SK-N-SH treated with all-trans-retinoic acid at 6 μM for 48 hours (cell line): ENCODE data around the gene GPC6.

Experiments
- ATAC-seq: fragments of 200-7000 bp; cut with Tn5 transposase; 3 replicates; pipeline ENCODE4 v1.9.1; 2020; ENCODE audit warnings: mild to moderate bottlenecking, moderate library complexity
- ARNTL ChIP-seq: fragments of 450-650 bp; formaldehyde crosslinking; IDR thresholded peaks from 2 replicates; pipeline ENCODE4 v1.5.0; 2020; ENCODE audit warnings: low read depth, mild to moderate bottlenecking, moderate library complexity, borderline replicate concordance
- BACH2 ChIP-seq: fragments of 250-450 bp; sonication (Bioruptor Pico); IDR thresholded peaks from 2 replicates; pipeline ENCODE4 v1.9.0; 2021; ENCODE audit warnings: mild to moderate bottlenecking, borderline replicate concordance
- CSDC2 ChIP-seq: fragments of 250-450 bp; sonication (Bioruptor Pico); IDR thresholded peaks from 2 replicates; pipeline ENCODE4 v1.5.0; 2020; ENCODE audit warnings: mild to moderate bottlenecking, moderate library complexity
- GLIS3 ChIP-seq: fragments of 250-450 bp; sonication (Bioruptor Pico); IDR thresholded peaks from 2 replicates; pipeline ENCODE4 v1.5.0; 2020; ENCODE audit warnings: mild to moderate bottlenecking, moderate library complexity
- ISL1 ChIP-seq: fragments of 250-450 bp; sonication (Bioruptor Pico); IDR thresholded peaks from 2 replicates; pipeline ENCODE4 v2.1.2; 2022; ENCODE audit warnings: mild to moderate bottlenecking, moderate library complexity
- OSR1 ChIP-seq: fragments of 250-450 bp; sonication (Bioruptor Pico); IDR thresholded peaks from 2 replicates; pipeline ENCODE4 v1.8.0; 2022; ENCODE audit warnings: moderate library complexity, mild to moderate bottlenecking, inconsistent platforms
- PPARA ChIP-seq: fragments of 250-450 bp; sonication (Bioruptor Pico); IDR thresholded peaks from 2 replicates; pipeline ENCODE4 v1.5.0; 2020; ENCODE audit warnings: mild to moderate bottlenecking, borderline replicate concordance
- RARB ChIP-seq: fragments of 250-450 bp; sonication (Bioruptor Pico); IDR thresholded peaks from 2 replicates; pipeline ENCODE4 v1.8.0; 2021; ENCODE audit warnings: mild to moderate bottlenecking, moderate library complexity
- SNAI2 ChIP-seq: fragments of 250-450 bp; sonication (Bioruptor Pico); IDR thresholded peaks from 2 replicates; pipeline ENCODE4 v1.5.0; 2020; ENCODE audit warnings: mild to moderate bottlenecking, moderate library complexity
- TOX ChIP-seq: fragments of 250-450 bp; sonication (Bioruptor Pico); IDR thresholded peaks from 2 replicates; pipeline ENCODE4 v1.8.0; 2021; ENCODE audit warnings: mild to moderate bottlenecking, moderate library complexity, borderline replicate concordance
- ZC3H10 ChIP-seq: fragments of 250-450 bp; sonication (Bioruptor Pico); IDR thresholded peaks from 2 replicates; pipeline ENCODE4 v1.5.1; 2021; ENCODE audit warnings: mild to moderate bottlenecking, moderate library complexity
- ZFP3 ChIP-seq: fragments of 250-450 bp; sonication (Bioruptor Pico); IDR thresholded peaks from 2 replicates; pipeline ENCODE4 v1.5.0; 2020; ENCODE audit warnings: mild to moderate bottlenecking, moderate library complexity
- ZFP30 ChIP-seq: fragments of 450-650 bp; formaldehyde crosslinking; IDR thresholded peaks from 2 replicates; pipeline ENCODE4 v1.5.0; 2022; ENCODE audit warnings: mild to moderate bottlenecking, moderate library complexity
- ZNF565 ChIP-seq: fragments of 450-650 bp; formaldehyde crosslinking; conservative IDR thresholded peaks from 2 replicates; pipeline ENCODE4 v1.5.0; 2020; ENCODE audit warnings: low read depth, mild to moderate bottlenecking, moderate library complexity
- ZNF70 ChIP-seq: fragments of 450-650 bp; formaldehyde crosslinking; IDR thresholded peaks from 2 replicates; pipeline ENCODE4 v1.5.0; 2020; ENCODE audit warnings: mild to moderate bottlenecking, moderate library complexity
- ZNF8 ChIP-seq: fragments of 450-650 bp; formaldehyde crosslinking; IDR thresholded peaks from 2 replicates; pipeline ENCODE4 v1.5.0; 2020; ENCODE audit warnings: mild to moderate bottlenecking, moderate library complexity
- TF ChIP-seq, protein P1 (sequence below): fragments of 250-450 bp; sonication (Bioruptor Pico); IDR thresholded peaks from 2 replicates; pipeline ENCODE4 v1.5.1; 2021; ENCODE audit warnings: mild to moderate bottlenecking, moderate library complexity
- TF ChIP-seq, protein P2 (sequence below): fragments of 250-450 bp; sonication (Bioruptor Pico); IDR thresholded peaks from 2 replicates; pipeline ENCODE4 v1.8.0; 2021; ENCODE audit warnings: low read depth, mild to moderate bottlenecking, moderate library complexity, borderline replicate concordance
- TF ChIP-seq, protein P3 (sequence below): fragments of 250-450 bp; sonication (Bioruptor Pico); IDR thresholded peaks from 2 replicates; pipeline ENCODE4 v1.5.1; 2020; ENCODE audit warnings: low read depth, mild to moderate bottlenecking, moderate library complexity
- TF ChIP-seq, protein P4 (sequence below): fragments of 250-450 bp; sonication (Bioruptor Pico); IDR thresholded peaks from 2 replicates; pipeline ENCODE4 v1.8.0; 2020; ENCODE audit warnings: mild to moderate bottlenecking, moderate library complexity, borderline replicate concordance

Gene GPC6

DNA sequence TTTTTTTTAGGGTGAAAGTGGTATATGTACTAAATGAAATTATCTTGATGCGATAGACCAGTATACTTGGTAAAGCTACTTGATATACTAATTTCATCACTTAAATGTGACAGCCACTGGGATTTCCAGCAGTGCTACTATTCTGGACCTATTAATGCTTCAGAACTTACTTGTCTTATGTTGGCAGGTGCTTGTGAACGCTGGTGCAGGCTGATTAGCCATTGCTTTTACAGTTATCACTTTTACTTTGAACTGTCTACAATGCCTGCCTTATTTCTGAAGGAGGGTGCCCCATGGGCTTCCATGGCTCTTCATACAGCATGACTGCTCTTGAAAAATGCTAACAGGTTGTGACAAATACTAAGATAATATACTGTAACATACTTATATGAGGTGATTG is 294.7 kb downstream of the GPC6 start:
- no peak for ATAC-seq

DNA sequence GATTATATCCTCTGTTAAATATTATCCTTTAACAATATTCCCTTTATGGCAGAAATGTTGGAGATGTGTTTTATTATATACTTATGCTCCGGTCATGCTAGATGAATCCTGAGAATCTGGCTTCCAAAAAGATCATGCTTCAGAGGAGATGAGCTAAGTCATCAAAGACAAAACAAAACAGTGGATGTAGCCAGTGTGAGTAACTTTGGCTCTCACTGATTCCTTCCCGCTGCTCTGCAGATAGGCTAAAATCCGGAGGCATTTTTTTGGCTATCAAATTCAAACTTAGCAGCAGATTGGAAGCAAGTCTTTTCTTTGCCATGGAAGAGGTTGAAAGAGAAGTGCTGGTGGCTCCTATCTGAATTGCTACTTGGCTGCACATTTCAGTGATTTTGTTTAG is 295.9 kb downstream of the GPC6 start:
- TF ChIP-seq TOX (CRISPR knock-in tag): no peak
- no peak for TF ChIP-seq ZNF70
- TF ChIP-seq PPARA (CRISPR knock-in tag): no peak
- no peak for TF ChIP-seq ISL1 (CRISPR knock-in tag)
- TF ChIP-seq, protein P1, sequence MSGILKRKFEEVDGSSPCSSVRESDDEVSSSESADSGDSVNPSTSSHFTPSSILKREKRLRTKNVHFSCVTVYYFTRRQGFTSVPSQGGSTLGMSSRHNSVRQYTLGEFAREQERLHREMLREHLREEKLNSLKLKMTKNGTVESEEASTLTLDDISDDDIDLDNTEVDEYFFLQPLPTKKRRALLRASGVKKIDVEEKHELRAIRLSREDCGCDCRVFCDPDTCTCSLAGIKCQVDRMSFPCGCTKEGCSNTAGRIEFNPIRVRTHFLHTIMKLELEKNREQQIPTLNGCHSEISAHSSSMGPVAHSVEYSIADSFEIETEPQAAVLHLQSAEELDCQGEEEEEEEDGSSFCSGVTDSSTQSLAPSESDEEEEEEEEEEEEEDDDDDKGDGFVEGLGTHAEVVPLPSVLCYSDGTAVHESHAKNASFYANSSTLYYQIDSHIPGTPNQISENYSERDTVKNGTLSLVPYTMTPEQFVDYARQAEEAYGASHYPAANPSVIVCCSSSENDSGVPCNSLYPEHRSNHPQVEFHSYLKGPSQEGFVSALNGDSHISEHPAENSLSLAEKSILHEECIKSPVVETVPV (CRISPR knock-in tag): no peak
- no peak for TF ChIP-seq ZNF8
- TF ChIP-seq, protein P2, sequence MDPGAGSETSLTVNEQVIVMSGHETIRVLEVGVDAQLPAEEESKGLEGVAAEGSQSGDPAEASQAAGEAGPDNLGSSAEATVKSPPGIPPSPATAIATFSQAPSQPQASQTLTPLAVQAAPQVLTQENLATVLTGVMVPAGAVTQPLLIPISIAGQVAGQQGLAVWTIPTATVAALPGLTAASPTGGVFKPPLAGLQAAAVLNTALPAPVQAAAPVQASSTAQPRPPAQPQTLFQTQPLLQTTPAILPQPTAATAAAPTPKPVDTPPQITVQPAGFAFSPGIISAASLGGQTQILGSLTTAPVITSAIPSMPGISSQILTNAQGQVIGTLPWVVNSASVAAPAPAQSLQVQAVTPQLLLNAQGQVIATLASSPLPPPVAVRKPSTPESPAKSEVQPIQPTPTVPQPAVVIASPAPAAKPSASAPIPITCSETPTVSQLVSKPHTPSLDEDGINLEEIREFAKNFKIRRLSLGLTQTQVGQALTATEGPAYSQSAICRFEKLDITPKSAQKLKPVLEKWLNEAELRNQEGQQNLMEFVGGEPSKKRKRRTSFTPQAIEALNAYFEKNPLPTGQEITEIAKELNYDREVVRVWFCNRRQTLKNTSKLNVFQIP: no peak
- TF ChIP-seq, protein P3, sequence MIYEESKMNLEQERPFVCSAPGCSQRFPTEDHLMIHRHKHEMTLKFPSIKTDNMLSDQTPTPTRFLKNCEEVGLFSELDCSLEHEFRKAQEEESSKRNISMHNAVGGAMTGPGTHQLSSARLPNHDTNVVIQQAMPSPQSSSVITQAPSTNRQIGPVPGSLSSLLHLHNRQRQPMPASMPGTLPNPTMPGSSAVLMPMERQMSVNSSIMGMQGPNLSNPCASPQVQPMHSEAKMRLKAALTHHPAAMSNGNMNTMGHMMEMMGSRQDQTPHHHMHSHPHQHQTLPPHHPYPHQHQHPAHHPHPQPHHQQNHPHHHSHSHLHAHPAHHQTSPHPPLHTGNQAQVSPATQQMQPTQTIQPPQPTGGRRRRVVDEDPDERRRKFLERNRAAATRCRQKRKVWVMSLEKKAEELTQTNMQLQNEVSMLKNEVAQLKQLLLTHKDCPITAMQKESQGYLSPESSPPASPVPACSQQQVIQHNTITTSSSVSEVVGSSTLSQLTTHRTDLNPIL (CRISPR knock-in tag): no peak
- TF ChIP-seq BACH2 (CRISPR knock-in tag): no peak
- no peak for TF ChIP-seq ZFP3 (CRISPR knock-in tag)
- TF ChIP-seq SNAI2 (CRISPR knock-in tag): no peak
- TF ChIP-seq, protein P4, sequence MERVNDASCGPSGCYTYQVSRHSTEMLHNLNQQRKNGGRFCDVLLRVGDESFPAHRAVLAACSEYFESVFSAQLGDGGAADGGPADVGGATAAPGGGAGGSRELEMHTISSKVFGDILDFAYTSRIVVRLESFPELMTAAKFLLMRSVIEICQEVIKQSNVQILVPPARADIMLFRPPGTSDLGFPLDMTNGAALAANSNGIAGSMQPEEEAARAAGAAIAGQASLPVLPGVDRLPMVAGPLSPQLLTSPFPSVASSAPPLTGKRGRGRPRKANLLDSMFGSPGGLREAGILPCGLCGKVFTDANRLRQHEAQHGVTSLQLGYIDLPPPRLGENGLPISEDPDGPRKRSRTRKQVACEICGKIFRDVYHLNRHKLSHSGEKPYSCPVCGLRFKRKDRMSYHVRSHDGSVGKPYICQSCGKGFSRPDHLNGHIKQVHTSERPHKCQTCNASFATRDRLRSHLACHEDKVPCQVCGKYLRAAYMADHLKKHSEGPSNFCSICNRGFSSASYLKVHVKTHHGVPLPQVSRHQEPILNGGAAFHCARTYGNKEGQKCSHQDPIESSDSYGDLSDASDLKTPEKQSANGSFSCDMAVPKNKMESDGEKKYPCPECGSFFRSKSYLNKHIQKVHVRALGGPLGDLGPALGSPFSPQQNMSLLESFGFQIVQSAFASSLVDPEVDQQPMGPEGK (CRISPR knock-in tag): no peak
- TF ChIP-seq GLIS3: no peak
- no peak for TF ChIP-seq ARNTL (CRISPR knock-in tag)
- TF ChIP-seq RARB (CRISPR knock-in tag): no peak

More for the DNA sequence above, 294.7 kb downstream of the GPC6 start:
- no peak for TF ChIP-seq ZC3H10 (CRISPR knock-in tag)
- no peak for TF ChIP-seq ARNTL (CRISPR knock-in tag)
- TF ChIP-seq OSR1 (CRISPR knock-in tag): no peak
- no peak for TF ChIP-seq RARB (CRISPR knock-in tag)
- TF ChIP-seq, protein P2: no peak
- no peak for TF ChIP-seq CSDC2 (CRISPR knock-in tag)
- TF ChIP-seq, protein P1 (CRISPR knock-in tag): no peak
- TF ChIP-seq PPARA (CRISPR knock-in tag): no peak
- TF ChIP-seq GLIS3: no peak
- TF ChIP-seq, protein P3 (CRISPR knock-in tag): no peak
- no peak for TF ChIP-seq ZFP30 (CRISPR knock-in tag)
- TF ChIP-seq ZNF565 (CRISPR knock-in tag): no peak
- TF ChIP-seq BACH2 (CRISPR knock-in tag): no peak
- TF ChIP-seq ZNF8: no peak

More for the DNA sequence above, 295.9 kb downstream of the GPC6 start:
- no peak for ATAC-seq
